Measurements from ENCODE around the gene TMEM207.

The TMEM207 gene

DNA sequence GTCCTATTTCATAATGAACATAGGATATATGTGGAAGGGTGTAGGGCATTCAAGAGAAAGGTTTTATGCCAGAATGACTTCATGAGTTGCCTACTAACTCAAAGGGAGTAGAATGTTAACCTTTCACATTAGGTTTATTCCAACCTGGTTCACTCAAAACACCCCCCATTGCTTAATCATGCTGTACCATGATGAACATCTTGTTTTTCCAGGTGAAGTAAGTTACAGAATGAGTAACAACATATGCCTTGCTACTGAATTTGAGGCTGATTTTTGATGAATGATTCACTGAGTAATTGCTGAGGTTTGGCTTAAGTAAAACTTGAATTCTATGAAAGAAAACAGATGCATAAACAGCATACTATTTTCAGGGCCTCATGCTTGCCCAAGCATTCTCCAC is 67.6 kb downstream of the TMEM207 start:
- no peak for DNase-seq

- no peak for DNase-seq
Measured at GRCh38 chr3:190381441-190381840, 68.3 kb downstream of the TMEM207 start.

GRCh38 chr3:190380184-190380583 is 69.5 kb downstream of the TMEM207 start:
- no peak for DNase-seq

Measured in DMS79 treated with DMSO at 0.1 percent for 48 hours (cell line).